Measurements from ENCODE around the gene KCNE5. TPM values are rescaled to one million over a fixed set of nuclear protein-coding genes. Genes with fewer than 3 reads are reported as not detected.
"Not testable (repeated sequence)": the region's sequence is repeated elsewhere in the genome, so short reads cannot be mapped to it uniquely, and the experiment has no call there.

Gene KCNE5
- total RNA-seq, 1 experiment from 2014 or later = 0.71 TPM

- Mint-ChIP-seq H3K4me3 (ENCODE audit: low read depth, unreplicated experiment) (no peak overlapping the region), H3K27ac (ENCODE audit: unreplicated experiment) (no peak overlapping the region), H3K9me3 (ENCODE audit: low read depth, unreplicated experiment) (peaks cover 3% of the 10 kb centered on the region), H3K27me3 (ENCODE audit: unreplicated experiment) (peaks cover 8% of the 10 kb centered on the region), H3K4me1 (ENCODE audit: low read depth, unreplicated experiment) (no peaks in the 10 kb centered on the region), H3K36me3 (ENCODE audit: insufficient read depth, unreplicated experiment) (no peaks in the 10 kb centered on the region)
- TF ChIP-seq CTCF (IDR thresholded peaks at IDR 0.05; ENCODE audit: unreplicated experiment) = no peak
- BruUV-seq (replicated peaks) = no TSS peak
- CTCF ChIA-PET = interaction anchor here (0.8 kb wide), 1 partner anchor 14 kb away, joined by 3 read pairs; no protein-coding TSS in a partner anchor
- intact Hi-C loops (cut with micrococcal nuclease; ENCODE audit: unreplicated experiment) = no loop called here
- DNase-seq = no peak
Measured at GRCh38 chrX:109578916-109579315, 46.1 kb downstream of the KCNE5 start.

GRCh38 chrX:109577055-109577454, 47.9 kb downstream of the KCNE5 start:
- Mint-ChIP-seq H3K36me3 (ENCODE audit: insufficient read depth, unreplicated experiment) (no peaks in the 10 kb centered on the region), H3K4me1 (ENCODE audit: low read depth, unreplicated experiment) (no peaks in the 10 kb centered on the region), H3K27me3 (ENCODE audit: unreplicated experiment) (peaks cover 19% of the 10 kb centered on the region), H3K4me3 (ENCODE audit: low read depth, unreplicated experiment) (no peak overlapping the region), H3K9me3 (ENCODE audit: low read depth, unreplicated experiment) (peaks cover 3% of the 10 kb centered on the region), H3K27ac (ENCODE audit: unreplicated experiment) (no peak overlapping the region)
- intact Hi-C loops (cut with micrococcal nuclease; ENCODE audit: unreplicated experiment) = no loop called here
- no TSS peak for BruUV-seq (replicated peaks)
- no peak for DNase-seq
- TF ChIP-seq CTCF (IDR thresholded peaks at IDR 0.05; ENCODE audit: unreplicated experiment) = no peak
- CTCF ChIA-PET = no interaction called here

- intact Hi-C loops (cut with micrococcal nuclease; ENCODE audit: unreplicated experiment); BruUV-seq (replicated peaks); H3K27ac Mint-ChIP-seq (ENCODE audit: unreplicated experiment); DNase-seq; H3K9me3 Mint-ChIP-seq (ENCODE audit: low read depth, unreplicated experiment); H3K36me3 Mint-ChIP-seq (ENCODE audit: insufficient read depth, unreplicated experiment); H3K4me1 Mint-ChIP-seq (ENCODE audit: low read depth, unreplicated experiment); H3K4me3 Mint-ChIP-seq (ENCODE audit: low read depth, unreplicated experiment); CTCF ChIA-PET: not testable (repeated sequence)
- peaks cover 19% of the 10 kb centered on the region for H3K27me3 Mint-ChIP-seq (ENCODE audit: unreplicated experiment)
Measured at GRCh38 chrX:109576083-109576482, 48.9 kb downstream of the KCNE5 start.

Other genes starting within 250 kb of the KCNE5 start
- gene GUCY2F, start 143.1 kb downstream of the KCNE5 start, total RNA-seq (2022) = not detected in 2 replicates
- 13.1 and 14.6 TPM in 2 replicates for gene NXT2, start 88.3 kb downstream of the KCNE5 start, total RNA-seq (2022)
- 64.8 and 72.4 TPM in 2 replicates for gene ACSL4, start 108.1 kb upstream of the KCNE5 start, total RNA-seq (2022)

Data from Calu3 (cell line).